ENCODE measurements around the gene PALLD.

DNA sequence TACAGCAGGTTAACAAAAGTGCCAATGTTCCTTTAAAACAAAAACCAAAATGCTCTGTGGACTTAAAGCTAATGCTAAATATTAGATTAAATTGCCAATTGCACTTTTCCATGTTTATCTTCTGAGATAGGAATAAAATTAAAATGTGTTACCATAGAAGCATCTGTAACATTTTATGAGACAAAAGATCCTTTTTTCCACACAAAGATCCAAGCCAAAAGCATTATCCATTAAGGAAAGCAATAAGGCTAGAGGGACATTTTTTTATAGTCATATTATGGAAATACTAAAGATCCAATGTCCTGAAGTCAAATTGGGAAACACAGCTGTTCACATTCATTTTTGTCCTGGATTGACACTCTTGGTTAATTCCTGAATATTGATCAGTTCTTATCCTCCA lies 73.6 kb downstream of the PALLD start:
- TF ChIP-seq, protein P1, sequence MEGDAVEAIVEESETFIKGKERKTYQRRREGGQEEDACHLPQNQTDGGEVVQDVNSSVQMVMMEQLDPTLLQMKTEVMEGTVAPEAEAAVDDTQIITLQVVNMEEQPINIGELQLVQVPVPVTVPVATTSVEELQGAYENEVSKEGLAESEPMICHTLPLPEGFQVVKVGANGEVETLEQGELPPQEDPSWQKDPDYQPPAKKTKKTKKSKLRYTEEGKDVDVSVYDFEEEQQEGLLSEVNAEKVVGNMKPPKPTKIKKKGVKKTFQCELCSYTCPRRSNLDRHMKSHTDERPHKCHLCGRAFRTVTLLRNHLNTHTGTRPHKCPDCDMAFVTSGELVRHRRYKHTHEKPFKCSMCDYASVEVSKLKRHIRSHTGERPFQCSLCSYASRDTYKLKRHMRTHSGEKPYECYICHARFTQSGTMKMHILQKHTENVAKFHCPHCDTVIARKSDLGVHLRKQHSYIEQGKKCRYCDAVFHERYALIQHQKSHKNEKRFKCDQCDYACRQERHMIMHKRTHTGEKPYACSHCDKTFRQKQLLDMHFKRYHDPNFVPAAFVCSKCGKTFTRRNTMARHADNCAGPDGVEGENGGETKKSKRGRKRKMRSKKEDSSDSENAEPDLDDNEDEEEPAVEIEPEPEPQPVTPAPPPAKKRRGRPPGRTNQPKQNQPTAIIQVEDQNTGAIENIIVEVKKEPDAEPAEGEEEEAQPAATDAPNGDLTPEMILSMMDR (IDR thresholded peaks at IDR 0.05; ENCODE audit: low read length), result no peak
- no peak for TF ChIP-seq EZH2 (IDR thresholded peaks at IDR 0.05; ENCODE audit: borderline replicate concordance, low read length)
